ENCODE measurements around the gene NUTF2.
"Not testable (repeated sequence)": the region's sequence is repeated elsewhere in the genome, so short reads cannot be mapped to it uniquely, and the experiment has no call there.

NUTF2 gene

GRCh38 chr16:67888331-67888730 is 41.6 kb downstream of the NUTF2 start:
- DNase-seq, result no peak

GRCh38 chr16:67892375-67892774 is 45.6 kb downstream of the NUTF2 start:
- no peak for DNase-seq

- DNase-seq, result peak; percentile 90 to 91
Observed at GRCh38 chr16:67892899-67893742, 46.4 kb downstream of the NUTF2 start, which contains the start of gene PSKH1. TSS of gene PSKH1 (plus strand) at chr16:67893254. CDS start at chr16:67908750, 15,496 bp downstream.

- DNase-seq, result no peak
Observed at GRCh38 chr16:67893743-67894399, 47.1 kb downstream of the NUTF2 start.

GRCh38 chr16:67897231-67897630 is 50.5 kb downstream of the NUTF2 start:
- no peak for DNase-seq

GRCh38 chr16:67901734-67902133 is 55.0 kb downstream of the NUTF2 start:
- no peak for DNase-seq

GRCh38 chr16:67902831-67903230 is 56.1 kb downstream of the NUTF2 start:
- no peak for DNase-seq

- no peak for DNase-seq
Observed at GRCh38 chr16:67907397-67908180, 60.9 kb downstream of the NUTF2 start.

- no peak for DNase-seq
Observed at GRCh38 chr16:67909056-67909742, 62.5 kb downstream of the NUTF2 start.

- DNase-seq, result no peak
Observed at GRCh38 chr16:67910158-67910557, 63.4 kb downstream of the NUTF2 start.

- no peak for DNase-seq
Observed at GRCh38 chr16:67914758-67915495, 68.2 kb downstream of the NUTF2 start.

- DNase-seq, result not testable (repeated sequence)
Observed at GRCh38 chr16:67915496-67915769, 68.7 kb downstream of the NUTF2 start.

- DNase-seq, result no peak
Observed at GRCh38 chr16:67915831-67916723, 69.3 kb downstream of the NUTF2 start.

GRCh38 chr16:67917140-67917851 is 70.6 kb downstream of the NUTF2 start:
- no peak for DNase-seq

GRCh38 chr16:67917852-67918236 is 71.1 kb downstream of the NUTF2 start:
- peak in 1 of 2 donors; percentile 47 for DNase-seq

GRCh38 chr16:67919622-67920221 is 73.0 kb downstream of the NUTF2 start:
- DNase-seq, result no peak
